C4-2B (cell line): ENCODE results near the gene STIP1.

ENCODE experiments used
- CTCF ChIP-seq: fragments of 450-650 bp; conservative IDR thresholded peaks from 2 replicates; pipeline ENCODE4 v1.5.1; 2017; ENCODE audit warnings: mild to moderate bottlenecking
- ZFX ChIP-seq: fragments of 450-650 bp; IDR thresholded peaks from 2 replicates; pipeline ENCODE4 v1.6.1; 2017

- TF ChIP-seq CTCF (no peak), ZFX (no peak)
Observed at GRCh38 chr11:64165481-64165841, 20.5 kb upstream of the STIP1 start.
